GM12878 (cell line): ENCODE data around the gene LRP4. TPM values are rescaled to one million over a fixed set of nuclear protein-coding genes. Genes with fewer than 3 reads are reported as not detected.

ENCODE experiments used
- ATAC-seq: fragments of 200-7000 bp; cut with Tn5 transposase; 3 replicates; pipeline ENCODE4 v1.9.1; 2020; ENCODE audit warnings: mild to moderate bottlenecking, moderate library complexity
- BruUV-seq: library from RNA; stranded (reverse); fragments of 400-500 nt; replicated peaks from 2 replicates; lab custom pipeline; 2021; lab: Mats Ljungman, UMichigan
- CTCF ChIA-PET: fragments of 300-600 bp; sonication (Branson Sonifier 250); formaldehyde crosslinking; extraction: SDS; loops from one replicate; lab custom pipeline; 2021; ENCODE audit warnings: inconsistent platforms; lab: Yijun Ruan, JAX
- POLR2A ChIA-PET: fragments of 350-600 bp; formaldehyde crosslinking; extraction: SDS; loops from one replicate; lab custom pipeline; 2021; ENCODE audit warnings: inconsistent platforms; lab: Charles Lee
- RAD21 ChIA-PET: fragments of 300-600 bp; sonication (Branson Sonifier 250); formaldehyde crosslinking; loops from one replicate; lab custom pipeline; 2023; ENCODE audit warnings: antibody characterized with exemption; ENCODE audit not compliant: unreplicated experiment; lab: Charles Lee
- SMC1A ChIA-PET: fragments of 300-600 bp; sonication (Branson Sonifier 250); formaldehyde crosslinking; loops from one replicate; lab custom pipeline; 2023; ENCODE audit not compliant: unreplicated experiment, uncharacterized antibody; lab: Charles Lee
- DNase-seq: peaks from one replicate; pipeline ENCODE4 v3.0.0-alpha.2; 2011; ENCODE audit warnings: low read depth, low spot score
- FAIRE-seq: peaks from 3 replicates; lab custom pipeline; 2011; peaks lifted over from hg19 to GRCh38; lab: Jason Lieb, UNC
- H2AFZ ChIP-seq: 2 replicates; pipeline ENCODE4 v1.6.0; 2011; ENCODE audit warnings: low read depth, low read length, control low read depth; ENCODE audit not compliant: control insufficient read depth
- H3K27ac ChIP-seq: 2 replicates; pipeline ENCODE4 v1.5.1; 2011; ENCODE audit warnings: control low read depth; ENCODE audit not compliant: control insufficient read depth, insufficient read depth
- H3K27me3 ChIP-seq, 2 experiments: replicated peaks in 1 of 2; 2 replicates each; pipeline versions ENCODE4 v1.6.0 to v1.6.1; 2011; ENCODE audit warnings: low read length in 1 of 2; ENCODE audit not compliant: control insufficient read depth in 2 of 2, insufficient read depth in 2 of 2
- H3K36me3 ChIP-seq, 2 experiments: 2 replicates each; pipeline ENCODE4 v1.5.1; 2011; ENCODE audit warnings: low read length in 1 of 2; ENCODE audit not compliant: control insufficient read depth in 2 of 2, insufficient read depth in 2 of 2
- H3K4me1 ChIP-seq: 2 replicates; pipeline ENCODE4 v1.6.1; 2011; ENCODE audit warnings: mild to moderate bottlenecking, low read length, moderate library complexity, mixed read lengths; ENCODE audit not compliant: control insufficient read depth, insufficient read depth
- H3K4me2 ChIP-seq: 2 replicates; pipeline ENCODE4 v1.6.0; 2011; ENCODE audit warnings: control low read depth; ENCODE audit not compliant: control insufficient read depth, insufficient read depth
- H3K4me3 ChIP-seq: fragments of 200-600 bp; sonication (generic); 2 replicates; pipeline ENCODE4 v1.5.1; 2016
- H3K79me2 ChIP-seq: 2 replicates; pipeline ENCODE4 v1.6.0; 2011; ENCODE audit warnings: low read length; ENCODE audit not compliant: control insufficient read depth, insufficient read depth
- H3K9ac ChIP-seq: 2 replicates; pipeline ENCODE4 v1.8.0; 2011; ENCODE audit warnings: low read length, control low read depth, mixed read lengths; ENCODE audit not compliant: control insufficient read depth, insufficient read depth
- H3K9me3 ChIP-seq: replicated peaks from 3 replicates; pipeline ENCODE4 v1.5.1; 2011; ENCODE audit warnings: mild to moderate bottlenecking, low read length; ENCODE audit not compliant: control insufficient read depth, insufficient read depth
- H4K20me1 ChIP-seq: 2 replicates; pipeline ENCODE4 v1.6.0; 2011; ENCODE audit not compliant: control insufficient read depth, insufficient read depth
- CTCF ChIP-seq, 3 experiments: IDR thresholded peaks in 2 of 3; conservative IDR thresholded peaks in 1 of 3; 2 replicates each; pipeline ENCODE4 v1.5.1; 2011; ENCODE audit warnings: low read depth in 3 of 3, low read length in 3 of 3, mild to moderate bottlenecking in 3 of 3, control low read depth in 2 of 3, moderate library complexity in 2 of 3, inconsistent platforms in 1 of 3, mixed read lengths in 1 of 3; ENCODE audit not compliant: control insufficient read depth in 2 of 3, insufficient read depth in 1 of 3; ENCODE audit errors: extremely low read depth in 1 of 3
- SMAD1 ChIP-seq: fragments of 450-650 bp; IDR thresholded peaks from 2 replicates; pipeline ENCODE4 v1.6.1; 2018; ENCODE audit warnings: mild to moderate bottlenecking, low read depth; ENCODE audit not compliant: partially characterized antibody
- WGBS: methylation state at CpG from one replicate; pipeline ENCODE4 v1.1.6; 2016; ENCODE audit warnings: low lambda C conversion rate; ENCODE audit not compliant: insufficient replicate concordance, insufficient coverage; ENCODE audit errors: missing lambda C conversion rate; 5-methylcytosine and 5-hydroxymethylcytosine counted together
- in situ Hi-C: fragments of 300-500 bp; cut with MboI; formaldehyde crosslinking; loops from 9 replicates; pipeline ENCODE4 v1.14.3; 2018; ENCODE audit warnings: mixed read lengths
- intact Hi-C: fragments of 100-400 bp; cut with micrococcal nuclease; formaldehyde crosslinking; loops from one replicate; pipeline ENCODE4 v1.14.2; 2022; ENCODE audit not compliant: unreplicated experiment
- polyA plus RNA-seq, 11 experiments: library from polyadenylated mRNA; depleted of rRNA in 4 of 11; unstranded in 6 of 11; stranded (reverse) in 5 of 11; fragments of >200 nt; fragmentation: Nextera tagmentation in 4 of 11; fragmentation: Illumina TruSeq in 1 of 11; extraction: Ambion mirVana in 4 of 11; extraction: Trizol in 1 of 11; gene quantifications; 1 replicate in 1 of 11; 2 replicates in 10 of 11; pipeline versions ENCODE4 v1.2.1 to v1.2.3, GENCODE V29; 2011 to 2016; ENCODE audit warnings: inconsistent platforms in 2 of 11, missing spikeins in 2 of 11, low read depth in 1 of 11
- total RNA-seq, 4 experiments: library from RNA; depleted of rRNA in 3 of 4; stranded (reverse); fragments of >200 nt in 3 of 4; fragmentation: Illumina TruSeq in 1 of 4; extraction: Trizol in 1 of 4; gene quantifications; 2 replicates each; pipeline versions ENCODE4 v1.2.1 to v1.2.3, GENCODE V29; 2013 to 2021

The LRP4 gene
- total and polyA plus RNA-seq, 10 of the 15 experiments (the other 5 are each of a cell fraction or from before 2014, with no cell fraction given): under 0.01 to 0.06 (median 0.03) TPM; not detected in 6

GRCh38 chr11:46808799-46809431, 109.4 kb downstream of the LRP4 start:
- Histone ChIP-seq H2AFZ (no peak overlapping the region), H3K4me3 (no peak overlapping the region), H3K36me3 (peaks cover 5 to 18% of the 10 kb centered on the region in 2 experiments), H4K20me1 (no peaks in the 10 kb centered on the region), H3K9me3 (no peaks in the 10 kb centered on the region), H3K79me2 (no peaks in the 10 kb centered on the region), H3K9ac (no peak overlapping the region), H3K27ac (no peak overlapping the region), H3K4me1 (no peaks in the 10 kb centered on the region), H3K4me2 (no peak overlapping the region), H3K27me3 (no peaks in the 10 kb centered on the region)
- FAIRE-seq: no peak
- ChIA-PET CTCF (interaction anchor here (1.6 to 2.6 kb wide), 2 partner anchors 16 to 18 kb away, joined by 5 to 7 read pairs; no protein-coding TSS in a partner anchor), POLR2A (interaction anchor here (1.1 kb wide), 1 partner anchor 13 kb away, joined by 3 read pairs; no protein-coding TSS in a partner anchor), SMC1A (interaction anchor here (1.0 to 1.2 kb wide), 2 partner anchors 14 to 17 kb away, joined by 3 read pairs; no protein-coding TSS in a partner anchor), RAD21 (no interaction called here)
- peak; percentile 34; the same call in 1 of the 3 replicates for ATAC-seq
- no TSS peak for BruUV-seq
- in situ Hi-C loops (no loop called here), intact Hi-C loops (loop anchor here (5.0 kb wide), 1 partner anchor 42 kb away; no protein-coding TSS in a partner anchor)
- no peak for DNase-seq
- WGBS: 74% methylated on average over 3 of the region's 3 CpGs
- TF ChIP-seq CTCF (IDR thresholded peaks at IDR 0.05 in 2 of 3, conservative IDR thresholded peaks at IDR 0.05 in 1 of 3; ENCODE audit: control insufficient read depth in 2 of 3, extremely low read depth in 1 of 3, insufficient read depth in 1 of 3, low read depth in 3 of 3, low read length in 3 of 3): peak; percentile 26 to 46 (median 35); a peak in 4 of 6 replicates
- no peak for TF ChIP-seq SMAD1

Other genes starting within 250 kb of the LRP4 start
- 15.2 and 18.2 TPM in 2 replicates for gene ARHGAP1, start 217.9 kb downstream of the LRP4 start, total RNA-seq (2014; rRNA removed)
- 11.4 and 13.8 TPM in 2 replicates for gene ARHGAP1, start 217.9 kb downstream of the LRP4 start, total RNA-seq (2014; rRNA removed; fragmentation: Illumina TruSeq; extraction: Trizol)
- gene ARHGAP1, start 217.9 kb downstream of the LRP4 start, total RNA-seq (2021): 43.4 and 45.5 TPM in 2 replicates
- gene ARHGAP1, start 217.9 kb downstream of the LRP4 start, polyA plus RNA-seq (2011; rRNA removed): 5.8 and 17.6 TPM in 2 replicates
- 17.1 and 32.2 TPM in 2 replicates for gene ARHGAP1, start 217.9 kb downstream of the LRP4 start, polyA plus RNA-seq (2014; fragmentation: Illumina TruSeq; extraction: Trizol)
- gene ARHGAP1, start 217.9 kb downstream of the LRP4 start, polyA plus RNA-seq (2014; fragmentation: Nextera tagmentation; extraction: Ambion mirVana): 1 to 10 TPM; 4.3 to 9.4 TPM
- gene ARHGAP1, start 217.9 kb downstream of the LRP4 start, polyA plus RNA-seq (2014; rRNA removed): 28.1 and 32.7 TPM in 2 replicates
- 10 to 100 TPM; 32.6 to 36.6 TPM for gene ARHGAP1, start 217.9 kb downstream of the LRP4 start, polyA plus RNA-seq (2016; fragmentation: Nextera tagmentation; extraction: Ambion mirVana)
- 7.9 and 8.4 TPM in 2 replicates for gene ZNF408, start 217.5 kb downstream of the LRP4 start, total RNA-seq (2014; rRNA removed)
- gene ZNF408, start 217.5 kb downstream of the LRP4 start, total RNA-seq (2014; rRNA removed; fragmentation: Illumina TruSeq; extraction: Trizol): 5.9 and 6.3 TPM in 2 replicates
- 11.3 and 12.1 TPM in 2 replicates for gene ZNF408, start 217.5 kb downstream of the LRP4 start, total RNA-seq (2021)
- 3.1 and 5.9 TPM in 2 replicates for gene ZNF408, start 217.5 kb downstream of the LRP4 start, polyA plus RNA-seq (2011; rRNA removed)
- gene ZNF408, start 217.5 kb downstream of the LRP4 start, polyA plus RNA-seq (2014; fragmentation: Illumina TruSeq; extraction: Trizol): 1.4 and 4.3 TPM in 2 replicates
- gene ZNF408, start 217.5 kb downstream of the LRP4 start, polyA plus RNA-seq (2014; fragmentation: Nextera tagmentation; extraction: Ambion mirVana): under 1 TPM; 0.19 to 0.35 TPM
- gene ZNF408, start 217.5 kb downstream of the LRP4 start, polyA plus RNA-seq (2014; rRNA removed): 8.0 and 8.8 TPM in 2 replicates
- gene ZNF408, start 217.5 kb downstream of the LRP4 start, polyA plus RNA-seq (2016; fragmentation: Nextera tagmentation; extraction: Ambion mirVana): 10 to 100 TPM in 1 of 2 experiments, 1 to 10 TPM in 1; 9.2 to 10.3 TPM
- gene F2, start 199.3 kb downstream of the LRP4 start, total RNA-seq (2014; rRNA removed): 0.23 TPM in 1 of 2 replicates, not detected in the other
- gene F2, start 199.3 kb downstream of the LRP4 start, total RNA-seq (2014; rRNA removed; fragmentation: Illumina TruSeq; extraction: Trizol): not detected in 2 replicates
- 0.32 and 0.72 TPM in 2 replicates for gene F2, start 199.3 kb downstream of the LRP4 start, total RNA-seq (2021)
- gene F2, start 199.3 kb downstream of the LRP4 start, polyA plus RNA-seq (2011; rRNA removed): not detected in 2 replicates
- gene F2, start 199.3 kb downstream of the LRP4 start, polyA plus RNA-seq (2014; fragmentation: Illumina TruSeq; extraction: Trizol): not detected in 2 replicates
- not detected for gene F2, start 199.3 kb downstream of the LRP4 start, polyA plus RNA-seq (2014; fragmentation: Nextera tagmentation; extraction: Ambion mirVana)
- gene F2, start 199.3 kb downstream of the LRP4 start, polyA plus RNA-seq (2014; rRNA removed): not detected in 2 replicates
- not detected for gene F2, start 199.3 kb downstream of the LRP4 start, polyA plus RNA-seq (2016; fragmentation: Nextera tagmentation; extraction: Ambion mirVana)
- 76.1 and 83.4 TPM in 2 replicates for gene CKAP5, start 72.3 kb downstream of the LRP4 start, total RNA-seq (2014; rRNA removed)
- gene CKAP5, start 72.3 kb downstream of the LRP4 start, total RNA-seq (2014; rRNA removed; fragmentation: Illumina TruSeq; extraction: Trizol): 98.8 and 103 TPM in 2 replicates
- 106 and 121 TPM in 2 replicates for gene CKAP5, start 72.3 kb downstream of the LRP4 start, total RNA-seq (2021)
- gene CKAP5, start 72.3 kb downstream of the LRP4 start, polyA plus RNA-seq (2011; rRNA removed): 127 and 161 TPM in 2 replicates
- 92.1 and 116 TPM in 2 replicates for gene CKAP5, start 72.3 kb downstream of the LRP4 start, polyA plus RNA-seq (2014; fragmentation: Illumina TruSeq; extraction: Trizol)
- gene CKAP5, start 72.3 kb downstream of the LRP4 start, polyA plus RNA-seq (2014; fragmentation: Nextera tagmentation; extraction: Ambion mirVana): 10 to 100 TPM; 20.1 to 37.5 TPM
- 64.1 and 66.8 TPM in 2 replicates for gene CKAP5, start 72.3 kb downstream of the LRP4 start, polyA plus RNA-seq (2014; rRNA removed)
- 10 to 100 TPM; 62.2 to 76.3 TPM for gene CKAP5, start 72.3 kb downstream of the LRP4 start, polyA plus RNA-seq (2016; fragmentation: Nextera tagmentation; extraction: Ambion mirVana)
- 16.0 and 19.6 TPM in 2 replicates for gene CSTPP1, start 18.2 kb upstream of the LRP4 start, total RNA-seq (2014; rRNA removed)
- 12.3 and 13.9 TPM in 2 replicates for gene CSTPP1, start 18.2 kb upstream of the LRP4 start, total RNA-seq (2014; rRNA removed; fragmentation: Illumina TruSeq; extraction: Trizol)
- 15.0 and 16.5 TPM in 2 replicates for gene CSTPP1, start 18.2 kb upstream of the LRP4 start, total RNA-seq (2021)
- gene CSTPP1, start 18.2 kb upstream of the LRP4 start, polyA plus RNA-seq (2011; rRNA removed): 12.0 and 15.6 TPM in 2 replicates
- 13.5 and 18.5 TPM in 2 replicates for gene CSTPP1, start 18.2 kb upstream of the LRP4 start, polyA plus RNA-seq (2014; fragmentation: Illumina TruSeq; extraction: Trizol)
- 1 to 10 TPM; 7.1 to 9.7 TPM for gene CSTPP1, start 18.2 kb upstream of the LRP4 start, polyA plus RNA-seq (2014; fragmentation: Nextera tagmentation; extraction: Ambion mirVana)
- 18.0 and 19.7 TPM in 2 replicates for gene CSTPP1, start 18.2 kb upstream of the LRP4 start, polyA plus RNA-seq (2014; rRNA removed)
- gene CSTPP1, start 18.2 kb upstream of the LRP4 start, polyA plus RNA-seq (2016; fragmentation: Nextera tagmentation; extraction: Ambion mirVana): 10 to 100 TPM; 22.4 to 23.4 TPM